SK-N-SH (cell line): ENCODE measurements around the gene SLC9C1. TPM values are rescaled to one million over a fixed set of nuclear protein-coding genes. Genes with fewer than 3 reads are reported as not detected.

Source experiments
- CTCF ChIA-PET: fragments of 300-600, 350-600 bp; formaldehyde crosslinking; extraction: SDS; loops from one replicate; lab custom pipeline; 2021; lab: Yijun Ruan, JAX
- POLR2A ChIA-PET: fragments of 350-600 bp; sonication (Branson Sonifier 250); formaldehyde crosslinking; extraction: SDS; loops from one replicate; lab custom pipeline; 2020; ENCODE audit warnings: antibody characterized with exemption, inconsistent platforms; lab: Yijun Ruan, JAX
- DNase-seq: peaks from one replicate; pipeline ENCODE4 v3.0.0; 2012
- H2AFZ ChIP-seq: fragments of 200-600 bp; sonication (generic); 2 replicates; pipeline ENCODE4 v1.8.1; 2016; ENCODE audit warnings: antibody characterized with exemption, mild to moderate bottlenecking, low read depth
- H3F3A ChIP-seq: fragments of 200-600 bp; sonication (generic); replicated peaks from 2 replicates; pipeline ENCODE3; 2016; ENCODE audit warnings: antibody characterized with exemption, mild to moderate bottlenecking; ENCODE audit not compliant: insufficient read depth
- H3K27ac ChIP-seq, 2 experiments: fragments of 200-500 bp in 1 of 2; fragments of 200-600 bp in 1 of 2; sonication (Bioruptor generic) in 1 of 2; sonication (generic), shearing (Covaris generic) in 1 of 2; 2 replicates each; pipeline versions ENCODE4 v1.5.1 to v1.6.1; 2014 to 2016; ENCODE audit warnings: low read depth in 2 of 2, inconsistent platforms in 1 of 2, low read length in 1 of 2, mild to moderate bottlenecking in 1 of 2, mixed read lengths in 1 of 2
- H3K27me3 ChIP-seq: fragments of 200-600 bp; sonication (generic), shearing (Covaris generic); 2 replicates; pipeline ENCODE4 v1.6.1; 2016; ENCODE audit warnings: mixed run types; ENCODE audit not compliant: insufficient read depth
- H3K36me3 ChIP-seq, 2 experiments: fragments of 200-500 bp in 1 of 2; fragments of 200-600 bp in 1 of 2; sonication (Bioruptor generic) in 1 of 2; sonication (generic) in 1 of 2; replicated peaks in 1 of 2; 2 replicates each; pipeline versions ENCODE3 to v1.5.1; 2014 to 2016; ENCODE audit warnings: low read length in 1 of 2, mild to moderate bottlenecking in 1 of 2; ENCODE audit not compliant: insufficient read depth in 2 of 2, control insufficient read depth in 1 of 2
- H3K4me1 ChIP-seq, 2 experiments: fragments of 200-500 bp in 1 of 2; fragments of 200-600 bp in 1 of 2; sonication (Bioruptor generic) in 1 of 2; sonication (generic), shearing (Covaris generic) in 1 of 2; 2 replicates each; pipeline versions ENCODE4 v1.5.1 to v1.6.1; 2014 to 2016; ENCODE audit warnings: low read depth in 1 of 2, low read length in 1 of 2, mixed run types in 1 of 2; ENCODE audit not compliant: insufficient read depth in 2 of 2, control insufficient read depth in 1 of 2
- H3K4me2 ChIP-seq: fragments of 200-600 bp; sonication (generic), shearing (Covaris generic); 2 replicates; pipeline ENCODE4 v1.6.1; 2017; ENCODE audit warnings: mixed run types
- H3K4me3 ChIP-seq, 2 experiments: fragments of 200-500 bp in 1 of 2; fragments of 200-600 bp in 1 of 2; sonication (Bioruptor generic) in 1 of 2; sonication (generic), shearing (Covaris generic) in 1 of 2; 2 replicates each; pipeline versions ENCODE4 v1.5.1 to v1.8.1; 2014 to 2016; ENCODE audit warnings: low read depth in 2 of 2, inconsistent platforms in 1 of 2, low read length in 1 of 2, mild to moderate bottlenecking in 1 of 2, mixed read lengths in 1 of 2, moderate library complexity in 1 of 2
- H3K79me2 ChIP-seq: fragments of 200-600 bp; sonication (generic); 2 replicates; pipeline ENCODE4 v1.8.1; 2017; ENCODE audit warnings: mild to moderate bottlenecking; ENCODE audit not compliant: insufficient read depth
- H3K9ac ChIP-seq: fragments of 200-600 bp; sonication (generic); 2 replicates; pipeline ENCODE4 v1.6.1; 2017; ENCODE audit warnings: mixed run types
- H3K9me2 ChIP-seq: fragments of 200-600 bp; sonication (generic); 2 replicates; pipeline ENCODE4 v1.6.1; 2017; ENCODE audit warnings: mixed run types
- H3K9me3 ChIP-seq: fragments of 200-600 bp; sonication (generic); 2 replicates; pipeline ENCODE4 v1.6.1; 2017; ENCODE audit warnings: mixed run types, mild to moderate bottlenecking, moderate library complexity
- H4K20me1 ChIP-seq: fragments of 200-600 bp; sonication (generic); 2 replicates; pipeline ENCODE4 v1.6.1; 2017; ENCODE audit warnings: mild to moderate bottlenecking, mixed run types; ENCODE audit not compliant: insufficient read depth
- CHD2 ChIP-seq: fragments of 150-350 bp; IDR thresholded peaks from 2 replicates; pipeline ENCODE4 v1.6.1; 2018; ENCODE audit warnings: low read length; ENCODE audit not compliant: partially characterized antibody
- ELF1 ChIP-seq: IDR thresholded peaks from 2 replicates; pipeline ENCODE4 v1.4.0; 2012
- EP300 ChIP-seq, 2 experiments: IDR thresholded peaks; 2 replicates each; pipeline versions ENCODE4 v1.4.0 to v1.6.1; 2012; ENCODE audit warnings: borderline replicate concordance in 1 of 2, low read depth in 1 of 2, low read length in 1 of 2
- EZH2phosphoT487 ChIP-seq: fragments of 200-600 bp; sonication (generic); IDR thresholded peaks from 2 replicates; pipeline ENCODE4 v1.6.1; 2017; ENCODE audit warnings: low read depth, mixed run types, mild to moderate bottlenecking, antibody characterized with exemption, moderate library complexity, borderline replicate concordance
- FOSL2 ChIP-seq: IDR thresholded peaks from 2 replicates; pipeline ENCODE4 v1.4.0; 2012; ENCODE audit warnings: low read depth, mild to moderate bottlenecking, moderate library complexity, borderline replicate concordance
- GATA2 ChIP-seq: sonication (generic); formaldehyde crosslinking; IDR thresholded peaks from 2 replicates; pipeline ENCODE4 v1.5.0; 2020; ENCODE audit warnings: mild to moderate bottlenecking, missing genetic modification reagents
- JUND ChIP-seq: IDR thresholded peaks from 2 replicates; pipeline ENCODE4 v1.4.0; 2012
- MAX ChIP-seq: IDR thresholded peaks from 2 replicates; pipeline ENCODE4 v1.4.0; 2012; ENCODE audit warnings: low read depth
- MEF2A ChIP-seq: IDR thresholded peaks from 2 replicates; pipeline ENCODE4 v1.4.0; 2012; ENCODE audit warnings: low read depth, borderline replicate concordance
- POLR2AphosphoS5 ChIP-seq: IDR thresholded peaks from 2 replicates; pipeline ENCODE4 v1.6.1; 2012; ENCODE audit warnings: low read depth, low read length
- RAD21 ChIP-seq: IDR thresholded peaks from 2 replicates; pipeline ENCODE4 v1.6.1; 2012; ENCODE audit warnings: mild to moderate bottlenecking, low read length
- RCOR1 ChIP-seq: fragments of 150-350 bp; IDR thresholded peaks from 2 replicates; pipeline ENCODE4 v1.6.1; 2017; ENCODE audit warnings: antibody characterized with exemption, low read length
- RXRA ChIP-seq: IDR thresholded peaks from 2 replicates; pipeline ENCODE4 v1.4.0; 2012; ENCODE audit warnings: low read depth, mild to moderate bottlenecking, borderline replicate concordance
- SIN3A ChIP-seq: IDR thresholded peaks from 2 replicates; pipeline ENCODE4 v1.6.1; 2012; ENCODE audit warnings: low read depth, mild to moderate bottlenecking, low read length, moderate library complexity, borderline replicate concordance
- TAF1 ChIP-seq: IDR thresholded peaks from 2 replicates; pipeline ENCODE4 v1.6.1; 2012; ENCODE audit warnings: low read depth, mild to moderate bottlenecking, low read length, moderate library complexity, borderline replicate concordance
- TCF12 ChIP-seq: IDR thresholded peaks from 2 replicates; pipeline ENCODE4 v1.4.0; 2012
- USF1 ChIP-seq: IDR thresholded peaks from 2 replicates; pipeline ENCODE4 v1.4.0; 2012; ENCODE audit warnings: low read depth, borderline replicate concordance
- YY1 ChIP-seq: IDR thresholded peaks from 2 replicates; pipeline ENCODE4 v1.4.0; 2012; ENCODE audit warnings: low read depth, mild to moderate bottlenecking
- WGBS: methylation state at CpG from one replicate; pipeline ENCODE4 v1.1.6; 2017; ENCODE audit warnings: low lambda C conversion rate; 5-methylcytosine and 5-hydroxymethylcytosine counted together
- polyA plus RNA-seq, 3 experiments: library from polyadenylated mRNA; depleted of rRNA; stranded (reverse); fragments of >200 nt; gene quantifications; 2 replicates each; pipeline ENCODE4 v1.2.3, GENCODE V29; 2012
- TF ChIP-seq, protein P1 (sequence below): fragments of 150-350 bp; IDR thresholded peaks from 2 replicates; pipeline ENCODE4 v1.6.1; 2017; ENCODE audit warnings: antibody characterized with exemption, low read length, low read depth, borderline replicate concordance
- TF ChIP-seq, protein P2 (sequence below): fragments of 150-350 bp; IDR thresholded peaks from 2 replicates; pipeline ENCODE4 v1.6.1; 2016; ENCODE audit warnings: mild to moderate bottlenecking, low read depth, low read length

Gene SLC9C1
- polyA plus RNA-seq, 1 of the 3 experiments (the other 2 are of a cell fraction) = not detected

DNA sequence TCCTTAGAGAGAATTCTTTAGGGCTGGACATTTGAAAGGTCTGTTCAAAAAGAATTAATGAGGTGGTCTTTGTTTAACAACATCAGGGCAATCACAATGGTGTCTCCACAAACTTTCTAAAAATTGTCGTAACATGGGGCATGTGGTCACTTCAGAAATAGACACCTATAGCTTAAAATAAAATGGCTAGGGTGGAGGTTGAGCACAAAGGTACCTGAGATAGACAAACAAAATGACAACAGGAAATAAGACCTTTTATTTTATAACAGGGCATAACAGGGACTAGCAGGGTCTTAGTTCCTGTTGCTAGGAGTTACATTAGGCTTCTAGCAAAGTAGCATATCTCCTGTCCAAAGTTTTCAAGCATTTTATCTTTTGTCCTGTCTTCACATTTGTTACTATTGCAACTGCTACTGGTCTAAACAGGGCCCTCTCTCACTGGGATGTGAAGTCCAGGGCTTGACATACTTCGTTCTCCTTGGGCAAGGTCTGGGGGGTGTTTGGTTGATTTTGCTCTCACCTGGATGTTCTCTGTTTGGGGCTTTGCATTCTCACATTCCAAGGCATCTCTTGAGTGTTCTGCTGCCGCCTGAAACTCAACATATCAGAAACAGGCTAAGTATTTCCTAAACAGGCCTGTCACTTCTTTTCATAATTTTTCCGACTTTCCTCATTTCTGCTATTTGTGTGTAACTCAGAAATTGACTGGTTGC is 163.9 kb downstream of the SLC9C1 start:
- H3K4me1 ChIP-seq = peaks cover 0 to 4% of the 10 kb centered on the region in 2 experiments; a peak in 2 of 4 replicates
- ChIA-PET CTCF (interaction anchor here (1.9 kb wide), 1 partner anchor 18 kb away, joined by 7 read pairs; no protein-coding TSS in a partner anchor), POLR2A (no interaction called here)
- no peaks in the 10 kb centered on the region for H3F3A ChIP-seq
- no peak overlapping the region for H3K9ac ChIP-seq
- TF ChIP-seq MAX (no peak), EP300 (IDR thresholded peaks at IDR 0.05; ENCODE audit: borderline replicate concordance in 1 of 2, low read depth in 1 of 2, low read length in 1 of 2) (no peak), EZH2phosphoT487 (no peak)
- no peaks in the 10 kb centered on the region for H3K9me3 ChIP-seq
- no peak overlapping the region for H3K4me3 ChIP-seq
- no peak for DNase-seq
- 78% methylated on average over 4 of the region's 4 CpGs for WGBS
- no peaks in the 10 kb centered on the region for H3K9me2 ChIP-seq
- H3K79me2 ChIP-seq = no peaks in the 10 kb centered on the region
- no peak overlapping the region for H3K27ac ChIP-seq
- no peak overlapping the region for H3K4me2 ChIP-seq
- peaks cover 0 to 4% of the 10 kb centered on the region in 2 experiments for H3K36me3 ChIP-seq
- H4K20me1 ChIP-seq = no peaks in the 10 kb centered on the region
- no peaks in the 10 kb centered on the region for H3K27me3 ChIP-seq
- no peak overlapping the region for H2AFZ ChIP-seq

DNA sequence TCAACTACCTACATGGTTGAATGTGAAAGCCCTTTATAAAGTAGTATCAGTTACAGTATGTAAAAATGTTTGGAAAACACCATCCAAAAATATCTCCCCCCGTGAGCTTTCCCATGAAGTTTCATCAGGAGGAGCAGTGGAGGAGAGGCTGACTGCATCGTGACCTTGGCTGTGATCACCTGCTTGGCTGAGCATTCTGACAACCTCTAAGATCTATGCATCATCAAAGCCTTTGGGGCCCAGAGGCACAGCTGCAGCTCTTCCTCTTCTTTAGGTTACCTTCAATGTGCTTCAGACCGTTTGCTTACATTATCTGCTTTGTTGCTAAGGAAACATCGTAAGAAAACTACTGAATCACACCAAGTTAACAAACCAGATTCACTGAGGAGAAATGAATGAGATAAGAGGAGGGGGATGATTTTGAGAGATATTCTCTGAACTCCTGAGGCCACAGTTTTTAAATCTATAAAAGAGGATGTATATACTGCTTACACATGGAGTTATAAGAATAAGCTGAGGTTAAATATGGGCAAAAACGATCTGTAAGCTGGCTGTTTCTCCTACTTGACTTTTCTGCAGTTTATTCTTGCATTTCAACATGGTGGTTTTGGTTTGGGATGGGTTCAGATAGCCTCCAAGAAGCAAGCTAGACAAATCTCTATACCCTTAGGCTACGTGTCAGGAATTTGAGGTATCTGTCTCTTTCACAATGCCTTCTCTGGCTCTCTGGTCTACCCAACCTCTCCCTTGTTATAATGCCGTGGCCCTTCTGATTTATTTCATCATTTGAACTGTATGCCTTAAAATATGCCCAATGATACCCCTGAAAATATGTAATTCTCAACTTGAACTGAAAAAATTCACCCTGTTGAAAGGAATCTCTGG is 164.9 kb downstream of the SLC9C1 start:
- 75% methylated on average over 7 of the region's 7 CpGs for WGBS
- Histone ChIP-seq H3K79me2 (no peaks in the 10 kb centered on the region), H3K27me3 (no peaks in the 10 kb centered on the region), H3K36me3 (peaks cover 0 to 4% of the 10 kb centered on the region in 2 experiments), H3K9me2 (no peaks in the 10 kb centered on the region), H4K20me1 (no peaks in the 10 kb centered on the region)
- POLR2A ChIA-PET = no interaction called here
- no peak for DNase-seq
- TF ChIP-seq TCF12 (no peak), RXRA (no peak), MAX (no peak), USF1 (no peak), POLR2AphosphoS5 (no peak), MEF2A (no peak), ELF1 (no peak), FOSL2 (no peak), SIN3A (no peak), GATA2 (CRISPR knock-in tag) (no peak), EP300 (IDR thresholded peaks at IDR 0.05; ENCODE audit: borderline replicate concordance in 1 of 2, low read depth in 1 of 2, low read length in 1 of 2) (no peak), RAD21 (no peak), YY1 (no peak), JUND (no peak), CHD2 (no peak), RCOR1 (no peak), TAF1 (no peak)
- TF ChIP-seq, protein P1, sequence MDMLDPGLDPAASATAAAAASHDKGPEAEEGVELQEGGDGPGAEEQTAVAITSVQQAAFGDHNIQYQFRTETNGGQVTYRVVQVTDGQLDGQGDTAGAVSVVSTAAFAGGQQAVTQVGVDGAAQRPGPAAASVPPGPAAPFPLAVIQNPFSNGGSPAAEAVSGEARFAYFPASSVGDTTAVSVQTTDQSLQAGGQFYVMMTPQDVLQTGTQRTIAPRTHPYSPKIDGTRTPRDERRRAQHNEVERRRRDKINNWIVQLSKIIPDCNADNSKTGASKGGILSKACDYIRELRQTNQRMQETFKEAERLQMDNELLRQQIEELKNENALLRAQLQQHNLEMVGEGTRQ = no peak
- TF ChIP-seq, protein P2, sequence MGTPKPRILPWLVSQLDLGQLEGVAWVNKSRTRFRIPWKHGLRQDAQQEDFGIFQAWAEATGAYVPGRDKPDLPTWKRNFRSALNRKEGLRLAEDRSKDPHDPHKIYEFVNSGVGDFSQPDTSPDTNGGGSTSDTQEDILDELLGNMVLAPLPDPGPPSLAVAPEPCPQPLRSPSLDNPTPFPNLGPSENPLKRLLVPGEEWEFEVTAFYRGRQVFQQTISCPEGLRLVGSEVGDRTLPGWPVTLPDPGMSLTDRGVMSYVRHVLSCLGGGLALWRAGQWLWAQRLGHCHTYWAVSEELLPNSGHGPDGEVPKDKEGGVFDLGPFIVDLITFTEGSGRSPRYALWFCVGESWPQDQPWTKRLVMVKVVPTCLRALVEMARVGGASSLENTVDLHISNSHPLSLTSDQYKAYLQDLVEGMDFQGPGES = no peak
- TF ChIP-seq, all 33 proteins: peak for 0
- Histone ChIP-seq H3K4me1 (peaks cover 0 to under 1% of the 10 kb centered on the region in 2 experiments; a peak in 1 of 4 replicates), H3F3A (no peaks in the 10 kb centered on the region), H3K4me2 (no peak overlapping the region), H3K4me3 (no peak overlapping the region), H2AFZ (no peak overlapping the region), H3K9me3 (no peaks in the 10 kb centered on the region), H3K27ac (no peak overlapping the region), H3K9ac (no peak overlapping the region)
- CTCF ChIA-PET = no interaction called here
